Panc1 (cell line): Measurements from ENCODE around the gene PPP1R18. TPM values are rescaled to one million over a fixed set of nuclear protein-coding genes. Genes with fewer than 3 reads are reported as not detected.

ENCODE experiments used
- ATAC-seq: fragments of 200-7000 bp; cut with Tn5 transposase; 2 replicates; pipeline ENCODE4 v1.9.1; 2020; ENCODE audit warnings: mild to moderate bottlenecking, moderate library complexity
- BruUV-seq: library from RNA; stranded (reverse); fragments of 400-500 nt; replicated peaks from 2 replicates; lab custom pipeline; 2021; lab: Mats Ljungman, UMichigan
- CTCF ChIA-PET: fragments of 300-600 bp; sonication (Branson Sonifier 250); formaldehyde crosslinking; loops from one replicate; lab custom pipeline; 2022; ENCODE audit warnings: antibody characterized with exemption; lab: Charles Lee
- POLR2A ChIA-PET: fragments of 300-600 bp; sonication (Branson Sonifier 250); formaldehyde crosslinking; loops from one replicate; lab custom pipeline; 2022; ENCODE audit warnings: antibody characterized with exemption; lab: Charles Lee
- DNase-seq: peaks from one replicate; pipeline ENCODE4 v3.0.0-alpha.2; 2010; ENCODE audit warnings: low read depth, low spot score
- H3K27ac ChIP-seq: 2 replicates; pipeline ENCODE4 v1.5.1; 2011; ENCODE audit warnings: mild to moderate bottlenecking, low read length, inconsistent platforms
- H3K27me3 ChIP-seq: fragments of 200-500 bp; sonication (Bioruptor generic); 2 replicates; pipeline ENCODE4 v1.6.0; 2014; ENCODE audit warnings: low read length, inconsistent platforms; ENCODE audit not compliant: control insufficient read depth, insufficient read depth
- H3K36me3 ChIP-seq: fragments of 200-500 bp; sonication (Bioruptor generic); 2 replicates; pipeline ENCODE4 v1.5.1; 2014; ENCODE audit warnings: inconsistent platforms, mild to moderate bottlenecking, low read length, moderate library complexity; ENCODE audit not compliant: control insufficient read depth, insufficient read depth
- H3K4me1 ChIP-seq: 2 replicates; pipeline ENCODE4 v1.5.1; 2011; ENCODE audit warnings: inconsistent platforms, mild to moderate bottlenecking, low read length, moderate library complexity; ENCODE audit not compliant: control insufficient read depth, insufficient read depth
- H3K4me3 ChIP-seq, 2 experiments: 2 replicates each; pipeline ENCODE4 v1.5.1; 2011 to 2012; ENCODE audit warnings: low read depth in 2 of 2, low read length in 2 of 2, mild to moderate bottlenecking in 2 of 2, inconsistent platforms in 1 of 2, moderate library complexity in 1 of 2
- H3K9me3 ChIP-seq: fragments of 200-500 bp; sonication (Bioruptor generic); 2 replicates; pipeline ENCODE4 v1.5.1; 2014; ENCODE audit warnings: low read depth, mild to moderate bottlenecking, inconsistent platforms, low read length, moderate library complexity; ENCODE audit not compliant: control insufficient read depth, insufficient read depth
- POLR2AphosphoS5 ChIP-seq: IDR thresholded peaks from 2 replicates; pipeline ENCODE4 v1.6.1; 2012; ENCODE audit warnings: mild to moderate bottlenecking, low read depth, low read length, moderate library complexity
- SIN3A ChIP-seq: IDR thresholded peaks from 2 replicates; pipeline ENCODE4 v1.6.1; 2012; ENCODE audit warnings: low read depth, mild to moderate bottlenecking, low read length, moderate library complexity, borderline replicate concordance; ENCODE audit not compliant: insufficient read depth
- TCF7L2 ChIP-seq: IDR thresholded peaks from 2 replicates; pipeline ENCODE4 v1.6.1; 2011; ENCODE audit warnings: mild to moderate bottlenecking, low read depth, low read length, inconsistent platforms
- in situ Hi-C: cut with HindIII; loops from 2 replicates; pipeline ENCODE4 v1.10.0; 2016; ENCODE audit warnings: low sequenced_read_pairs, low pct_unique_long_range_greater_than_20kb
- intact Hi-C: fragments of 100-400 bp; cut with micrococcal nuclease; formaldehyde crosslinking; loops from one replicate; pipeline ENCODE4 v1.10.0; 2022; ENCODE audit not compliant: unreplicated experiment
- total RNA-seq: library from RNA; stranded (reverse); gene quantifications from one replicate; pipeline ENCODE4 v1.2.1, GENCODE V29; 2021; ENCODE audit not compliant: unreplicated experiment
- TF ChIP-seq, protein P1 (sequence below): fragments of 450-650 bp; IDR thresholded peaks from 2 replicates; pipeline ENCODE4 v1.5.1; 2017; ENCODE audit warnings: mild to moderate bottlenecking
- TF ChIP-seq, protein P2 (sequence below), 2 experiments: IDR thresholded peaks; 2 replicates each; pipeline ENCODE4 v1.6.1; 2011 to 2012; ENCODE audit warnings: low read depth in 2 of 2, control low read depth in 1 of 2, low read length in 1 of 2, mild to moderate bottlenecking in 1 of 2, moderate library complexity in 1 of 2; ENCODE audit not compliant: insufficient read depth in 1 of 2

The PPP1R18 gene
- total RNA-seq, 1 experiment from 2014 or later, result 55.3 TPM

DNA sequence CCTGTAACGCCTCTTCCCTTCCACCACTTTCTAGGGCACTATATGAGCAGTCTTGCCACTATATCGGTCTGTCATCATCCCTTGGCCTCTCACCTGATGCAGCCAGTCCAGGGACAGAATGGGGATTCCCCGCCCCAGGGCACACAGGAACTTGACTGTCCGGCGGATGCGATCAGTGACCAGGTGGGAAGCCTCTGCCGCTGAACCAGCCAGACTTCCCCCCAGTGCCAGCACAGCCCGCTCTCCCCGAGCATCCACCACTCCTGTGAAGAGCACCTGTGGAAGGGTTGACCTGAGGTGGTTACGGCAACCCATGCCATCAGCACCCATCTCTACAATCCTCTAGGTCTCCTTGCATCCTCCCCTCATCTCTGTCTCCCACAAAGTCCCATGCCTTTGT lies 16.6 kb upstream of the PPP1R18 start:
- peak; percentile 27 for ATAC-seq
- in situ Hi-C loops, result no loop called here
- CTCF ChIA-PET, result no interaction called here

DNA sequence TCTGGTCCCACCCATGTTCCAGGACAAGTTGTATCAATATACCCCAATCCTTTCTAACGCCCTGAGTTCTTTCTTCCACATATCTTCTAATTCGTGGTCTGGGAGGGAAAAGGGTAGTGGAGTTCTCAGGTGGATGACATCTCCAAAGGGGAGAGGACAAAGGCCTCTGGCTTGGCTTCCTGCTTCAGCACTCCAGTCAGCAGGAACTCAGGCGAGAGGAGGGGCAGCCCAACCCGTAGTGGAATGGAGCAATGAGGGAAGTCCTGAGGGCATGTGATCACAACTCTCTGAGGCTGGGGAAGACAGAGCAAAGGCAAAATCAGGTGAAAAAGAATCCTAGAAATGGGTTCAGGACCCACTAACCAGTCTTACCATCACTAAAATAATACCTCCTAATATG lies 13.9 kb upstream of the PPP1R18 start:
- in situ Hi-C loops, result no loop called here
- ATAC-seq (no peak), DNase-seq (no peak)
- no peaks in the 10 kb centered on the region for H3K4me1 ChIP-seq
- intact Hi-C loops, result no loop called here
- no peaks in the 10 kb centered on the region for H3K36me3 ChIP-seq
- H3K27me3 ChIP-seq, result no peaks in the 10 kb centered on the region
- ChIA-PET POLR2A (no interaction called here), CTCF (interaction anchor here (0.9 kb wide), 1 partner anchor 21 kb away, joined by 4 read pairs; no protein-coding TSS in a partner anchor)
- H3K27ac ChIP-seq, result no peak overlapping the region
- H3K9me3 ChIP-seq, result no peaks in the 10 kb centered on the region
- no peak overlapping the region for H3K4me3 ChIP-seq
- BruUV-seq, result no TSS peak
- TF ChIP-seq, protein P1, sequence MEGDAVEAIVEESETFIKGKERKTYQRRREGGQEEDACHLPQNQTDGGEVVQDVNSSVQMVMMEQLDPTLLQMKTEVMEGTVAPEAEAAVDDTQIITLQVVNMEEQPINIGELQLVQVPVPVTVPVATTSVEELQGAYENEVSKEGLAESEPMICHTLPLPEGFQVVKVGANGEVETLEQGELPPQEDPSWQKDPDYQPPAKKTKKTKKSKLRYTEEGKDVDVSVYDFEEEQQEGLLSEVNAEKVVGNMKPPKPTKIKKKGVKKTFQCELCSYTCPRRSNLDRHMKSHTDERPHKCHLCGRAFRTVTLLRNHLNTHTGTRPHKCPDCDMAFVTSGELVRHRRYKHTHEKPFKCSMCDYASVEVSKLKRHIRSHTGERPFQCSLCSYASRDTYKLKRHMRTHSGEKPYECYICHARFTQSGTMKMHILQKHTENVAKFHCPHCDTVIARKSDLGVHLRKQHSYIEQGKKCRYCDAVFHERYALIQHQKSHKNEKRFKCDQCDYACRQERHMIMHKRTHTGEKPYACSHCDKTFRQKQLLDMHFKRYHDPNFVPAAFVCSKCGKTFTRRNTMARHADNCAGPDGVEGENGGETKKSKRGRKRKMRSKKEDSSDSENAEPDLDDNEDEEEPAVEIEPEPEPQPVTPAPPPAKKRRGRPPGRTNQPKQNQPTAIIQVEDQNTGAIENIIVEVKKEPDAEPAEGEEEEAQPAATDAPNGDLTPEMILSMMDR, result no peak
- TF ChIP-seq SIN3A, result no peak
- no peak for TF ChIP-seq POLR2AphosphoS5
- no peak for TF ChIP-seq TCF7L2
- TF ChIP-seq, protein P2, sequence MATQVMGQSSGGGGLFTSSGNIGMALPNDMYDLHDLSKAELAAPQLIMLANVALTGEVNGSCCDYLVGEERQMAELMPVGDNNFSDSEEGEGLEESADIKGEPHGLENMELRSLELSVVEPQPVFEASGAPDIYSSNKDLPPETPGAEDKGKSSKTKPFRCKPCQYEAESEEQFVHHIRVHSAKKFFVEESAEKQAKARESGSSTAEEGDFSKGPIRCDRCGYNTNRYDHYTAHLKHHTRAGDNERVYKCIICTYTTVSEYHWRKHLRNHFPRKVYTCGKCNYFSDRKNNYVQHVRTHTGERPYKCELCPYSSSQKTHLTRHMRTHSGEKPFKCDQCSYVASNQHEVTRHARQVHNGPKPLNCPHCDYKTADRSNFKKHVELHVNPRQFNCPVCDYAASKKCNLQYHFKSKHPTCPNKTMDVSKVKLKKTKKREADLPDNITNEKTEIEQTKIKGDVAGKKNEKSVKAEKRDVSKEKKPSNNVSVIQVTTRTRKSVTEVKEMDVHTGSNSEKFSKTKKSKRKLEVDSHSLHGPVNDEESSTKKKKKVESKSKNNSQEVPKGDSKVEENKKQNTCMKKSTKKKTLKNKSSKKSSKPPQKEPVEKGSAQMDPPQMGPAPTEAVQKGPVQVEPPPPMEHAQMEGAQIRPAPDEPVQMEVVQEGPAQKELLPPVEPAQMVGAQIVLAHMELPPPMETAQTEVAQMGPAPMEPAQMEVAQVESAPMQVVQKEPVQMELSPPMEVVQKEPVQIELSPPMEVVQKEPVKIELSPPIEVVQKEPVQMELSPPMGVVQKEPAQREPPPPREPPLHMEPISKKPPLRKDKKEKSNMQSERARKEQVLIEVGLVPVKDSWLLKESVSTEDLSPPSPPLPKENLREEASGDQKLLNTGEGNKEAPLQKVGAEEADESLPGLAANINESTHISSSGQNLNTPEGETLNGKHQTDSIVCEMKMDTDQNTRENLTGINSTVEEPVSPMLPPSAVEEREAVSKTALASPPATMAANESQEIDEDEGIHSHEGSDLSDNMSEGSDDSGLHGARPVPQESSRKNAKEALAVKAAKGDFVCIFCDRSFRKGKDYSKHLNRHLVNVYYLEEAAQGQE (IDR thresholded peaks at IDR 0.05; ENCODE audit: insufficient read depth in 1 of 2, low read depth in 2 of 2, low read length in 1 of 2), result no peak

More for the DNA sequence above, 16.6 kb upstream of the PPP1R18 start:
- intact Hi-C loops, result no loop called here
- H3K4me3 ChIP-seq, result no peak overlapping the region
- no peaks in the 10 kb centered on the region for H3K9me3 ChIP-seq
- BruUV-seq, result no TSS peak
- no peak overlapping the region for H3K27ac ChIP-seq
- TF ChIP-seq SIN3A (no peak), TCF7L2 (no peak), POLR2AphosphoS5 (0 out of 2 replicates have a peak, but pooled peaks have one; percentile 47)
- peaks cover 11% of the 10 kb centered on the region for H3K4me1 ChIP-seq
- no peak for DNase-seq
- no peaks in the 10 kb centered on the region for H3K27me3 ChIP-seq
- POLR2A ChIA-PET, result no interaction called here
- no peaks in the 10 kb centered on the region for H3K36me3 ChIP-seq

DNA sequence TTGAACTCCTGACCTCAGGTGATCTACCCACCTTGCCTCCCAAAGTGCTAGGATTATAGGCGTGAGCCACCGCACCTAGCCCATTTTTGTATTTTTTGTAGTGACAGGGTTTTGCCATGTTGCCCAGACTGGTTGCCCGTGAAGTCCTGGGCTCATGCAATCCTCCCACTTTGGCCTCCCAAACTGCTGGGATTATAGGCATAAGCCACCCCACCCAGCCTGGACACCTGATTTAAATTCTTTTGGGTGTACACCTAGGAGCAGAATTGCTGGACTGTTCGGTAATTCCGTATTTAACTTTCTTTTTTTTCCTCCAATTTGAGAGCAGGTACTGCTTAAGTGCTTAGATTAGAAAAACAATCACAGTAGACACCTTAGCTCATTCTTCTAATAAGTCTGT lies 10.0 kb upstream of the PPP1R18 start:
- ChIA-PET POLR2A (no interaction called here), CTCF (no interaction called here)
- ATAC-seq (no peak), DNase-seq (no peak)
- BruUV-seq, result no TSS peak
- Histone ChIP-seq H3K27me3 (no peaks in the 10 kb centered on the region), H3K4me1 (peaks cover 7% of the 10 kb centered on the region; the same call in 1 of the 2 replicates), H3K36me3 (no peaks in the 10 kb centered on the region), H3K9me3 (no peaks in the 10 kb centered on the region), H3K27ac (no peak overlapping the region), H3K4me3 (no peak overlapping the region)
- in situ Hi-C loops (no loop called here), intact Hi-C loops (no loop called here)
- TF ChIP-seq SIN3A, result no peak
- TF ChIP-seq, protein P2 (IDR thresholded peaks at IDR 0.05; ENCODE audit: insufficient read depth in 1 of 2, low read depth in 2 of 2, low read length in 1 of 2), result no peak
- no peak for TF ChIP-seq POLR2AphosphoS5
- no peak for TF ChIP-seq TCF7L2
- TF ChIP-seq, protein P1, result no peak
